Measurements from ENCODE around the gene KBTBD4. TPM values are rescaled to one million over a fixed set of nuclear protein-coding genes. Genes with fewer than 3 reads are reported as not detected.

Gene KBTBD4
- polyA plus RNA-seq, 1 donor from 2014 or later = 79.5 TPM

DNA sequence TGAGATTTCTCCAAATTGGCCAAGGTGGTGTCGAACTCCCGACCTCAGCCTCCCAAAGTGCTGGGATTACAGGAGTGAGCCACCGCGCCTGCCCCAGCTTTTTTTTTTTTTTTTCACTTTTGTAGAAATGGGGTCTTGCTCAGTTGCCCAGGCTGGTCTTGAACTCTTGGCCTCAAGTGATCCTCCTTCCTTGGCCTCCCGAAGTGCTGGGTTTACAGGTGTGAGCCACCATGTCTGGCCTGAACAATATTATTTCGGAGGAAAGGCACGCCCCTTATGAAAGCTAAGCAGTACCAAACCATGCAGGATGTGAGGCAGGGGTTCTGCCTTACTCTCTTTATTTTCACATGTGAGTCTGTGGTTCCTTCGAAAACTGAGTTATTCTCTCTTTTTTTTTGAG is 47.5 kb upstream of the KBTBD4 start:
- H4K20me1 ChIP-seq (ENCODE audit: insufficient read depth) = no peaks in the 10 kb centered on the region
- no peak overlapping the region for H3K4me2 ChIP-seq (ENCODE audit: low read length)
- H3K9ac ChIP-seq (ENCODE audit: low read length) = no peak overlapping the region
- peaks cover 10% of the 10 kb centered on the region for H3K36me3 ChIP-seq (ENCODE audit: insufficient read depth, low read length)
- H3F3A ChIP-seq (ENCODE audit: insufficient read depth, low read length, poor library complexity, severe bottlenecking) = no peaks in the 10 kb centered on the region
- TF ChIP-seq, protein P1, sequence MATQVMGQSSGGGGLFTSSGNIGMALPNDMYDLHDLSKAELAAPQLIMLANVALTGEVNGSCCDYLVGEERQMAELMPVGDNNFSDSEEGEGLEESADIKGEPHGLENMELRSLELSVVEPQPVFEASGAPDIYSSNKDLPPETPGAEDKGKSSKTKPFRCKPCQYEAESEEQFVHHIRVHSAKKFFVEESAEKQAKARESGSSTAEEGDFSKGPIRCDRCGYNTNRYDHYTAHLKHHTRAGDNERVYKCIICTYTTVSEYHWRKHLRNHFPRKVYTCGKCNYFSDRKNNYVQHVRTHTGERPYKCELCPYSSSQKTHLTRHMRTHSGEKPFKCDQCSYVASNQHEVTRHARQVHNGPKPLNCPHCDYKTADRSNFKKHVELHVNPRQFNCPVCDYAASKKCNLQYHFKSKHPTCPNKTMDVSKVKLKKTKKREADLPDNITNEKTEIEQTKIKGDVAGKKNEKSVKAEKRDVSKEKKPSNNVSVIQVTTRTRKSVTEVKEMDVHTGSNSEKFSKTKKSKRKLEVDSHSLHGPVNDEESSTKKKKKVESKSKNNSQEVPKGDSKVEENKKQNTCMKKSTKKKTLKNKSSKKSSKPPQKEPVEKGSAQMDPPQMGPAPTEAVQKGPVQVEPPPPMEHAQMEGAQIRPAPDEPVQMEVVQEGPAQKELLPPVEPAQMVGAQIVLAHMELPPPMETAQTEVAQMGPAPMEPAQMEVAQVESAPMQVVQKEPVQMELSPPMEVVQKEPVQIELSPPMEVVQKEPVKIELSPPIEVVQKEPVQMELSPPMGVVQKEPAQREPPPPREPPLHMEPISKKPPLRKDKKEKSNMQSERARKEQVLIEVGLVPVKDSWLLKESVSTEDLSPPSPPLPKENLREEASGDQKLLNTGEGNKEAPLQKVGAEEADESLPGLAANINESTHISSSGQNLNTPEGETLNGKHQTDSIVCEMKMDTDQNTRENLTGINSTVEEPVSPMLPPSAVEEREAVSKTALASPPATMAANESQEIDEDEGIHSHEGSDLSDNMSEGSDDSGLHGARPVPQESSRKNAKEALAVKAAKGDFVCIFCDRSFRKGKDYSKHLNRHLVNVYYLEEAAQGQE (IDR thresholded peaks at IDR 0.05; ENCODE audit: borderline replicate concordance) = no peak
- TF ChIP-seq SMC3 (conservative IDR thresholded peaks at IDR 0.05; ENCODE audit: poor library complexity) = no peak
- TF ChIP-seq TAF1 (IDR thresholded peaks at IDR 0.05; ENCODE audit: low read depth) = no peak
- no peak for TF ChIP-seq EP300 (conservative IDR thresholded peaks at IDR 0.05; ENCODE audit: poor library complexity, severe bottlenecking)
- TF ChIP-seq MXI1 (conservative IDR thresholded peaks at IDR 0.05; ENCODE audit: poor library complexity, severe bottlenecking) = no peak
- TF ChIP-seq, protein P2, sequence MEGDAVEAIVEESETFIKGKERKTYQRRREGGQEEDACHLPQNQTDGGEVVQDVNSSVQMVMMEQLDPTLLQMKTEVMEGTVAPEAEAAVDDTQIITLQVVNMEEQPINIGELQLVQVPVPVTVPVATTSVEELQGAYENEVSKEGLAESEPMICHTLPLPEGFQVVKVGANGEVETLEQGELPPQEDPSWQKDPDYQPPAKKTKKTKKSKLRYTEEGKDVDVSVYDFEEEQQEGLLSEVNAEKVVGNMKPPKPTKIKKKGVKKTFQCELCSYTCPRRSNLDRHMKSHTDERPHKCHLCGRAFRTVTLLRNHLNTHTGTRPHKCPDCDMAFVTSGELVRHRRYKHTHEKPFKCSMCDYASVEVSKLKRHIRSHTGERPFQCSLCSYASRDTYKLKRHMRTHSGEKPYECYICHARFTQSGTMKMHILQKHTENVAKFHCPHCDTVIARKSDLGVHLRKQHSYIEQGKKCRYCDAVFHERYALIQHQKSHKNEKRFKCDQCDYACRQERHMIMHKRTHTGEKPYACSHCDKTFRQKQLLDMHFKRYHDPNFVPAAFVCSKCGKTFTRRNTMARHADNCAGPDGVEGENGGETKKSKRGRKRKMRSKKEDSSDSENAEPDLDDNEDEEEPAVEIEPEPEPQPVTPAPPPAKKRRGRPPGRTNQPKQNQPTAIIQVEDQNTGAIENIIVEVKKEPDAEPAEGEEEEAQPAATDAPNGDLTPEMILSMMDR (IDR thresholded peaks at IDR 0.05; ENCODE audit: poor library complexity, severe bottlenecking) = no peak
- TF ChIP-seq POLR2AphosphoS5 (IDR thresholded peaks at IDR 0.05) = no peak
- no peak for TF ChIP-seq EZH2 (IDR thresholded peaks at IDR 0.05; ENCODE audit: borderline replicate concordance, insufficient read depth, low read length, poor library complexity, severe bottlenecking)
- H3K9me3 ChIP-seq (ENCODE audit: low read length) = no peaks in the 10 kb centered on the region
- H3K4me3 ChIP-seq (ENCODE audit: low read length) = no peak overlapping the region
- no peaks in the 10 kb centered on the region for H3K79me2 ChIP-seq (replicated peaks; ENCODE audit: insufficient read depth, low read length)
- no peaks in the 10 kb centered on the region for H3K9me2 ChIP-seq (ENCODE audit: insufficient read depth, low read length)
- H2AFZ ChIP-seq (ENCODE audit: low read depth, low read length) = no peak overlapping the region
- H3K27ac ChIP-seq (ENCODE audit: low read length) = no peak overlapping the region
- no peaks in the 10 kb centered on the region for H3K27me3 ChIP-seq (ENCODE audit: insufficient read depth, low read depth, low read length)

DNA sequence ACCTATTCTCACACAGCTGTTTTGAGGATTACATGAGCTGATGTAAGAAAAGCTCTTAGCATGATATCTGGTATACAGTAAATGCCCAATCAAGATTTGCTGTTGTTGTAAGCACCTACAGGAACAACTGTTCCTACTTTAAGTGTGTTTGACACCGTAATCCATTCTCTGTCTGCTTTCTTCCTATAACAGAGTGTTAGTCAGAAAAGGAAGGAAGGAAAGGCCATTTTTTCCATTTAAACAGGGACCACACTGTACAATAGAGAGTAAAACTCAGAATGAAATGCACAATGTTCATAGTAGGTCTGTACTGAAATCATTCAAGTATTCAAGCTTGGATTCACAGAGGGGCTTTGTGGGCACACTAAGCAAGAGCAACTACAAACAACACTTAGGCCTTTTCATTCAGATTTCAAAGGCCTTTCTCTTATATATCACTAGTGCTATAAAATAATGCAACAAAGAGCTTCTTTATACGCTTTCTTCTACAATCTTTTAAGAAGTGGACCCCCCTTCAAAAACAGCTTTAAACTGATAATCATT is 42.1 kb upstream of the KBTBD4 start:
- no peaks in the 10 kb centered on the region for H4K20me1 ChIP-seq (ENCODE audit: insufficient read depth)
- H3K9ac ChIP-seq (ENCODE audit: low read length) = no peak overlapping the region
- H3K27ac ChIP-seq (ENCODE audit: low read length) = no peak overlapping the region
- TF ChIP-seq TAF1 (IDR thresholded peaks at IDR 0.05; ENCODE audit: low read depth) (no peak), MXI1 (conservative IDR thresholded peaks at IDR 0.05; ENCODE audit: poor library complexity, severe bottlenecking) (no peak), EZH2 (IDR thresholded peaks at IDR 0.05; ENCODE audit: borderline replicate concordance, insufficient read depth, low read length, poor library complexity, severe bottlenecking) (no peak), RAD21 (conservative IDR thresholded peaks at IDR 0.05) (no peak), EP300 (conservative IDR thresholded peaks at IDR 0.05; ENCODE audit: poor library complexity, severe bottlenecking) (no peak), POLR2AphosphoS5 (IDR thresholded peaks at IDR 0.05) (no peak), SMC3 (conservative IDR thresholded peaks at IDR 0.05; ENCODE audit: poor library complexity) (no peak)
- TF ChIP-seq, protein P2 (IDR thresholded peaks at IDR 0.05; ENCODE audit: poor library complexity, severe bottlenecking) = no peak
- TF ChIP-seq, protein P1 (IDR thresholded peaks at IDR 0.05; ENCODE audit: borderline replicate concordance) = no peak
- H3K4me3 ChIP-seq (ENCODE audit: low read length) = no peak overlapping the region
- no peaks in the 10 kb centered on the region for H3K79me2 ChIP-seq (replicated peaks; ENCODE audit: insufficient read depth, low read length)
- H3K27me3 ChIP-seq (ENCODE audit: insufficient read depth, low read depth, low read length) = no peaks in the 10 kb centered on the region
- H3K9me2 ChIP-seq (ENCODE audit: insufficient read depth, low read length) = no peaks in the 10 kb centered on the region
- no peaks in the 10 kb centered on the region for H3K9me3 ChIP-seq (ENCODE audit: low read length)
- H3F3A ChIP-seq (ENCODE audit: insufficient read depth, low read length, poor library complexity, severe bottlenecking) = no peaks in the 10 kb centered on the region
- no peak overlapping the region for H2AFZ ChIP-seq (ENCODE audit: low read depth, low read length)
- no peaks in the 10 kb centered on the region for H3K36me3 ChIP-seq (ENCODE audit: insufficient read depth, low read length)
- H3K4me2 ChIP-seq (ENCODE audit: low read length) = no peak overlapping the region
